A375 (cell line): Measurements from ENCODE around the gene CDK5RAP2. TPM values are rescaled to one million over a fixed set of nuclear protein-coding genes. Genes with fewer than 3 reads are reported as not detected.

Experiments used
- total RNA-seq: library from RNA; depleted of rRNA; stranded (reverse); fragments of >200 nt; shearing (Covaris generic); gene quantifications from 2 replicates; pipeline ENCODE4 v1.2.3, GENCODE V29; 2014; rRNA removed

The CDK5RAP2 gene
- total RNA-seq: 52.2 and 63.4 TPM in 2 replicates

DNA sequence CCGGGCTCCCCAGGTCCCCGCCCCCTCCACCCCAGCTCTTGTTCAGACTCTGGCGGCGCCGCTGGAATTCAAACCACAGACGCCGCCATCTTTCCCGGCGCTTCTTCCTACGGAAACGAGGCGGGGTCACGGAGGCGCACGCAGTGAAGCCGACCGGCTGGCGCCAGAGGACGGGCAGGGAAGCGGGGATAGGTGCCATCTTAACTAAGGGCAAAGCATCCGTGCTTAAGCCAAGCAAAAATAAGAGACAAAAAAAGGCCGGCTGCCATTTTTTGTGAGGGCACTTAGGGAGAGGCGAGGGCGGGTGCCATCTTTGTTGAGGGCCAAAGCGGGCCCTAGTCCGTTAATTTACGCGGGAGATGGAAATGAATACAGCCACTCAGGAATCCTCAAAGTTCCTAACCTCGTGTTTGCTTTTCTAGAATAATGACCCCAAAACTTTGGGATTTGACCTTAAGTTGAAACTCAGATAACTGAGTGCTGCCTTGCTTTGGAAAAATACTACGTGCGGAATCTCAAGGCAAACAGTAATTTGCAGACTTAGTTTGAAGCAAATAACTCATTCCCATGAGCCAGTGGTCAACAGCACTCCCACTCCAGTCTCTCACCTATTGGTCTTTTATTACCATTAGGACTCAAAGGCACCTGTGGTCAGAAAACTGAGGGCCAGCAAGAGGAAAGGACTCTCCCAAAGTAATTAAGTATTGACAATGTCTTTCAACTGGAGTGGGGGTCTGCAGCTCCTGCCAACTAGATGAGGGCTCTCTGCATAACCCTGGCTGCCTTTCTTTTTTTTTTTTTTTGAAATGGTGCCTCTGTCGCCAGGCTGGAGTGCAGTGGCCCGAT is at the start of gene CDK5RAP2:
TSS of gene CDK5RAP2 (minus strand) at position 117 of the 846 bp plus-strand sequence. CDS start 189 bp downstream, outside the sequence.

Other genes starting within 250 kb of the CDK5RAP2 start
- gene MEGF9, start 134.3 kb upstream of the CDK5RAP2 start, total RNA-seq: 3.2 and 4.0 TPM in 2 replicates
- 42.1 and 51.6 TPM in 2 replicates for gene FBXW2, start 213.2 kb upstream of the CDK5RAP2 start, total RNA-seq